Activated CD4-positive, alpha-beta T cell treated with anti-CD3 and anti-CD28 coated beads, Interleukin-2, amount 10 ng/mL, durations not matched to agents 24 days and 14 days (primary cell): ENCODE results near the gene NEMF. TPM values are rescaled to one million over a fixed set of nuclear protein-coding genes. Genes with fewer than 3 reads are reported as not detected.
A peak's percentile ranks its signal among the peaks of the same experiment; 100 is the strongest.

ENCODE experiments used
- DNase-seq: peaks from one replicate; pipeline ENCODE4 v3.0.0; 2022
- H3K27ac Mint-ChIP-seq: one replicate; pipeline ENCODE4 v1.8.0; 2022; ENCODE audit warnings: mild to moderate bottlenecking, mixed read lengths
- H3K27me3 Mint-ChIP-seq: one replicate; pipeline ENCODE4 v1.8.0; 2022; ENCODE audit warnings: mixed read lengths
- H3K36me3 Mint-ChIP-seq: one replicate; pipeline ENCODE4 v1.8.0; 2022; ENCODE audit warnings: low read depth, mild to moderate bottlenecking, mixed read lengths
- H3K4me1 Mint-ChIP-seq: one replicate; pipeline ENCODE4 v1.8.0; 2021; ENCODE audit warnings: mixed read lengths
- H3K4me3 Mint-ChIP-seq: one replicate; pipeline ENCODE4 v1.8.0; 2022; ENCODE audit warnings: mild to moderate bottlenecking, moderate library complexity, mixed read lengths
- H3K9me3 Mint-ChIP-seq: one replicate; pipeline ENCODE4 v1.8.0; 2021; ENCODE audit warnings: mixed read lengths
- intact Hi-C: fragments of 100-400 bp; cut with micrococcal nuclease; formaldehyde crosslinking; loops from one replicate; pipeline ENCODE4 v1.15.1; 2023
- total RNA-seq: library from RNA; stranded (reverse); gene quantifications from 2 replicates; pipeline ENCODE4 v1.2.3, GENCODE V29; 2022

Gene NEMF
- total RNA-seq, 1 donor from 2014 or later: 75.4 TPM

GRCh38 chr14:49868720-49869114 is 16.1 kb upstream of the NEMF start:
- intact Hi-C loops: loop anchor here (1.0 to 10.0 kb wide), 8 partner anchors 11 to 956 kb away; partner anchors contain the start of genes MAP4K5 and VCPKMT
- peak overlapping the region; percentile 97 for H3K27ac Mint-ChIP-seq
- peak overlapping the region; percentile 99 for H3K4me3 Mint-ChIP-seq
- H3K9me3 Mint-ChIP-seq: no peaks in the 10 kb centered on the region
- H3K27me3 Mint-ChIP-seq: no peaks in the 10 kb centered on the region
- DNase-seq: no peak
- H3K36me3 Mint-ChIP-seq: peaks cover 2% of the 10 kb centered on the region
- H3K4me1 Mint-ChIP-seq: peaks cover 23% of the 10 kb centered on the region

- peaks cover 2% of the 10 kb centered on the region for H3K36me3 Mint-ChIP-seq
- H3K27me3 Mint-ChIP-seq: no peaks in the 10 kb centered on the region
- H3K27ac Mint-ChIP-seq: peak overlapping the region; percentile 97
- intact Hi-C loops: loop anchor here (1.0 to 10.0 kb wide), 8 partner anchors 11 to 957 kb away; partner anchors contain the start of genes MAP4K5 and VCPKMT
- peak overlapping the region; percentile 99 for H3K4me3 Mint-ChIP-seq
- peaks cover 23% of the 10 kb centered on the region for H3K4me1 Mint-ChIP-seq
- H3K9me3 Mint-ChIP-seq: no peaks in the 10 kb centered on the region
- DNase-seq: peak; percentile 98
Measured at GRCh38 chr14:49867831-49868719, 15.5 kb upstream of the NEMF start.

GRCh38 chr14:49865431-49865859 is 12.9 kb upstream of the NEMF start:
- Mint-ChIP-seq H3K36me3 (peaks cover 3% of the 10 kb centered on the region), H3K27me3 (peaks cover 4% of the 10 kb centered on the region), H3K4me3 (no peak overlapping the region), H3K9me3 (no peaks in the 10 kb centered on the region), H3K27ac (no peak overlapping the region), H3K4me1 (peaks cover 33% of the 10 kb centered on the region)
- DNase-seq: peak; percentile 94
- intact Hi-C loops: loop anchor here (1.0 to 10.0 kb wide), 3 partner anchors 197 to 959 kb away; partner anchors contain the start of gene MAP4K5

GRCh38 chr14:49863487-49864281 is 11.1 kb upstream of the NEMF start:
- H3K36me3 Mint-ChIP-seq: peaks cover 3% of the 10 kb centered on the region
- intact Hi-C loops: loop anchor here (1.0 to 10.0 kb wide), 6 partner anchors 30 to 961 kb away; partner anchors contain the start of genes ARF6, DMAC2L, L2HGDH and SOS2
- H3K4me1 Mint-ChIP-seq: peaks cover 26% of the 10 kb centered on the region
- H3K4me3 Mint-ChIP-seq: no peak overlapping the region
- peaks cover 4% of the 10 kb centered on the region for H3K27me3 Mint-ChIP-seq
- no peak overlapping the region for H3K27ac Mint-ChIP-seq
- H3K9me3 Mint-ChIP-seq: no peaks in the 10 kb centered on the region
- peak; percentile 78 for DNase-seq

- peak; percentile 95 for DNase-seq
- Mint-ChIP-seq H3K4me1 (peaks cover 18% of the 10 kb centered on the region), H3K9me3 (no peaks in the 10 kb centered on the region), H3K36me3 (peaks cover 2% of the 10 kb centered on the region), H3K27me3 (peaks cover 4% of the 10 kb centered on the region), H3K27ac (no peak overlapping the region), H3K4me3 (no peak overlapping the region)
- intact Hi-C loops: loop anchor here (1.0 to 10.0 kb wide), 5 partner anchors 9 to 963 kb away; partner anchors contain the start of genes DMAC2L, L2HGDH and SOS2
Measured at GRCh38 chr14:49862089-49862673, 9.6 kb upstream of the NEMF start.

GRCh38 chr14:49861699-49862088 is 9.1 kb upstream of the NEMF start:
- Mint-ChIP-seq H3K9me3 (no peaks in the 10 kb centered on the region), H3K27me3 (peaks cover 4% of the 10 kb centered on the region), H3K4me1 (peaks cover 18% of the 10 kb centered on the region), H3K4me3 (no peak overlapping the region), H3K36me3 (peaks cover 2% of the 10 kb centered on the region), H3K27ac (no peak overlapping the region)
- intact Hi-C loops: loop anchor here (1.0 to 10.0 kb wide), 5 partner anchors 8 to 963 kb away; partner anchors contain the start of genes DMAC2L, L2HGDH and SOS2
- peak; percentile 88 for DNase-seq

- no peak for DNase-seq
- H3K4me1 Mint-ChIP-seq: peaks cover 18% of the 10 kb centered on the region
- peaks cover 2% of the 10 kb centered on the region for H3K36me3 Mint-ChIP-seq
- intact Hi-C loops: loop anchor here (10.0 kb wide), 1 partner anchor 964 kb away; no protein-coding TSS in a partner anchor
- H3K4me3 Mint-ChIP-seq: no peak overlapping the region
- H3K27me3 Mint-ChIP-seq: peaks cover 4% of the 10 kb centered on the region
- H3K27ac Mint-ChIP-seq: no peak overlapping the region
- no peaks in the 10 kb centered on the region for H3K9me3 Mint-ChIP-seq
Measured at GRCh38 chr14:49860988-49861698, 8.6 kb upstream of the NEMF start.

GRCh38 chr14:49858383-49858782 is 5.8 kb upstream of the NEMF start:
- Mint-ChIP-seq H3K27me3 (peaks cover 4% of the 10 kb centered on the region), H3K4me3 (no peak overlapping the region), H3K9me3 (no peaks in the 10 kb centered on the region), H3K27ac (no peak overlapping the region), H3K4me1 (peaks cover 27% of the 10 kb centered on the region), H3K36me3 (peaks cover 2% of the 10 kb centered on the region)
- intact Hi-C loops: no loop called here
- DNase-seq: no peak

- peaks cover 2% of the 10 kb centered on the region for H3K27me3 Mint-ChIP-seq
- H3K4me1 Mint-ChIP-seq: peaks cover 30% of the 10 kb centered on the region
- H3K36me3 Mint-ChIP-seq: no peaks in the 10 kb centered on the region
- H3K4me3 Mint-ChIP-seq: no peak overlapping the region
- no peaks in the 10 kb centered on the region for H3K9me3 Mint-ChIP-seq
- DNase-seq: no peak
- intact Hi-C loops: no loop called here
- no peak overlapping the region for H3K27ac Mint-ChIP-seq
Measured at GRCh38 chr14:49857427-49858003, 4.9 kb upstream of the NEMF start.

GRCh38 chr14:49853572-49854375 is 1.2 kb upstream of the NEMF start:
- H3K36me3 Mint-ChIP-seq: peaks cover 20% of the 10 kb centered on the region
- no peaks in the 10 kb centered on the region for H3K9me3 Mint-ChIP-seq
- H3K4me1 Mint-ChIP-seq: peaks cover 35% of the 10 kb centered on the region
- intact Hi-C loops: loop anchor here (1.0 to 5.0 kb wide), 5 partner anchors 9 to 252 kb away; partner anchors contain the start of genes DNAAF2, KLHDC2 and POLE2
- peak overlapping the region; percentile 40 for H3K27ac Mint-ChIP-seq
- H3K27me3 Mint-ChIP-seq: no peaks in the 10 kb centered on the region
- peak; percentile 92 for DNase-seq
- peak overlapping the region; percentile 93 for H3K4me3 Mint-ChIP-seq

- Mint-ChIP-seq H3K9me3 (no peaks in the 10 kb centered on the region), H3K4me3 (peak overlapping the region; percentile 93), H3K36me3 (peaks cover 21% of the 10 kb centered on the region), H3K27me3 (no peaks in the 10 kb centered on the region), H3K27ac (peak overlapping the region; percentile 98), H3K4me1 (peaks cover 32% of the 10 kb centered on the region)
- intact Hi-C loops: loop anchor here (1.0 to 5.0 kb wide), 5 partner anchors 9 to 252 kb away; partner anchors contain the start of genes DNAAF2, KLHDC2 and POLE2
- no peak for DNase-seq
Measured at GRCh38 chr14:49853158-49853477, 530 bp upstream of the NEMF start.

- H3K27me3 Mint-ChIP-seq: no peaks in the 10 kb centered on the region
- DNase-seq: no peak
- H3K4me1 Mint-ChIP-seq: peaks cover 34% of the 10 kb centered on the region
- peaks cover 23% of the 10 kb centered on the region for H3K36me3 Mint-ChIP-seq
- H3K9me3 Mint-ChIP-seq: no peaks in the 10 kb centered on the region
- peak overlapping the region; percentile 93 for H3K4me3 Mint-ChIP-seq
- H3K27ac Mint-ChIP-seq: peak overlapping the region; percentile 98
- intact Hi-C loops: loop anchor here (2.0 to 5.0 kb wide), 3 partner anchors 83 to 217 kb away; partner anchors contain the start of genes DNAAF2, KLHDC2 and POLE2
Measured at GRCh38 chr14:49851813-49852212, 775 bp downstream of the NEMF start.
